Midbrain (tissue), 1 donor: ENCODE data around the gene GOLGA6A.
A peak's percentile ranks its signal among the peaks of the same experiment; 100 is the strongest.
"Not testable (repeated sequence)": the region's sequence is repeated elsewhere in the genome, so short reads cannot be mapped to it uniquely, and the experiment has no call there.

ENCODE experiments used
- DNase-seq: peaks from one replicate; lab custom pipeline; 2025; lab: John Stamatoyannopoulos, UW

GOLGA6A gene

GRCh38 chr15:74082450-74082849 lies at the start of gene GOLGA6A:
GOLGA6A (minus strand) TSS chr15:74082550; CDS start chr15:74082509, 41 bp downstream.
- DNase-seq = not testable (repeated sequence)

- no peak for DNase-seq
Measured at GRCh38 chr15:74131628-74132413, 49.5 kb upstream of the GOLGA6A start.

- no peak for DNase-seq
Measured at GRCh38 chr15:74130849-74131627, 48.7 kb upstream of the GOLGA6A start.

GRCh38 chr15:74130155-74130848 lies 48.0 kb upstream of the GOLGA6A start, which contains the start of gene ISLR2:
ISLR2 (plus strand) TSS chr15:74130586; CDS start chr15:74132755, 2,169 bp downstream.
- DNase-seq = no peak

- no peak for DNase-seq
Measured at GRCh38 chr15:74129586-74130154, 47.3 kb upstream of the GOLGA6A start.

- no peak for DNase-seq
Measured at GRCh38 chr15:74128785-74129585, 46.6 kb upstream of the GOLGA6A start.

- no peak for DNase-seq
Measured at GRCh38 chr15:74127954-74128784, 45.8 kb upstream of the GOLGA6A start.

- DNase-seq = peak; percentile 86
Measured at GRCh38 chr15:74127255-74127953, 45.1 kb upstream of the GOLGA6A start.

- no peak for DNase-seq
Measured at GRCh38 chr15:74124759-74125158, 42.4 kb upstream of the GOLGA6A start.

- DNase-seq = no peak
Measured at GRCh38 chr15:74124196-74124595, 41.8 kb upstream of the GOLGA6A start.

- DNase-seq = no peak
Measured at GRCh38 chr15:74123658-74124057, 41.3 kb upstream of the GOLGA6A start.

GRCh38 chr15:74123131-74123429 lies 40.7 kb upstream of the GOLGA6A start:
- DNase-seq = no peak

GRCh38 chr15:74122403-74123130 lies 40.2 kb upstream of the GOLGA6A start:
- DNase-seq = no peak

GRCh38 chr15:74121858-74122257 lies 39.5 kb upstream of the GOLGA6A start:
- no peak for DNase-seq

GRCh38 chr15:74121039-74121438 lies 38.7 kb upstream of the GOLGA6A start:
- DNase-seq = no peak

- no peak for DNase-seq
Measured at GRCh38 chr15:74120426-74120825, 38.1 kb upstream of the GOLGA6A start.

GRCh38 chr15:74109713-74110112 lies 27.4 kb upstream of the GOLGA6A start:
- no peak for DNase-seq

- DNase-seq = not testable (repeated sequence)
Measured at GRCh38 chr15:74108611-74109010, 26.3 kb upstream of the GOLGA6A start.

GRCh38 chr15:74108111-74108510 lies 25.8 kb upstream of the GOLGA6A start:
- no peak for DNase-seq
